Osteoblast (primary cell): Measurements from ENCODE around the gene FTL. TPM values are rescaled to one million over a fixed set of nuclear protein-coding genes. Genes with fewer than 3 reads are reported as not detected.

Source experiments
- DNase-seq: peaks from one replicate; pipeline ENCODE4 v3.0.0; 2011; ENCODE audit warnings: low spot score, mixed read lengths; ENCODE audit not compliant: insufficient read length; ENCODE audit errors: missing footprints
- H2AFZ ChIP-seq: 2 replicates; pipeline ENCODE4 v1.6.0; 2011; ENCODE audit warnings: mild to moderate bottlenecking, low read length
- H3K27ac ChIP-seq: 2 replicates; pipeline ENCODE4 v1.5.1; 2011; ENCODE audit warnings: mild to moderate bottlenecking, low read depth, low read length, moderate library complexity
- H3K27me3 ChIP-seq: 2 replicates; pipeline ENCODE4 v1.6.0; 2012; ENCODE audit warnings: mild to moderate bottlenecking, control low read depth, inconsistent platforms, low read length, moderate library complexity; ENCODE audit not compliant: insufficient read depth
- H3K36me3 ChIP-seq: 2 replicates; pipeline ENCODE4 v1.5.1; 2011; ENCODE audit warnings: mild to moderate bottlenecking, low read length, control low read depth, moderate library complexity; ENCODE audit not compliant: insufficient read depth
- H3K4me1 ChIP-seq: 2 replicates; pipeline ENCODE4 v1.5.1; 2011; ENCODE audit warnings: mild to moderate bottlenecking, low read length, control low read depth, moderate library complexity; ENCODE audit not compliant: insufficient read depth
- H3K4me2 ChIP-seq: 2 replicates; pipeline ENCODE4 v1.6.0; 2011; ENCODE audit warnings: mild to moderate bottlenecking, low read length; ENCODE audit not compliant: insufficient read depth
- H3K4me3 ChIP-seq: fragments of 200-600 bp; sonication (generic); 3 replicates; pipeline ENCODE4 v1.5.1; 2012; ENCODE audit warnings: mild to moderate bottlenecking, low read length, inconsistent platforms; ENCODE audit not compliant: insufficient read depth
- H3K79me2 ChIP-seq: 2 replicates; pipeline ENCODE4 v1.6.0; 2012; ENCODE audit warnings: mild to moderate bottlenecking, low read length, control low read depth, inconsistent platforms; ENCODE audit not compliant: insufficient read depth
- H3K9me3 ChIP-seq: 2 replicates; pipeline ENCODE4 v1.5.1; 2011; ENCODE audit warnings: low read depth, low read length, control low read depth
- H4K20me1 ChIP-seq: 2 replicates; pipeline ENCODE4 v1.6.0; 2012; ENCODE audit warnings: mild to moderate bottlenecking, low read length, control low read depth; ENCODE audit not compliant: insufficient read depth
- total RNA-seq: library from RNA; depleted of rRNA; stranded (reverse); fragments of >200 nt; gene quantifications from 2 replicates; pipeline ENCODE4 v1.2.3, GENCODE V29; 2012
- TF ChIP-seq, protein P1 (sequence below): IDR thresholded peaks from 2 replicates; pipeline ENCODE4 v1.5.1; 2011; ENCODE audit warnings: mild to moderate bottlenecking, low read depth, low read length, moderate library complexity; ENCODE audit errors: extremely low read depth

FTL gene
- total RNA-seq, 1 donor, result 4,197 TPM

DNA sequence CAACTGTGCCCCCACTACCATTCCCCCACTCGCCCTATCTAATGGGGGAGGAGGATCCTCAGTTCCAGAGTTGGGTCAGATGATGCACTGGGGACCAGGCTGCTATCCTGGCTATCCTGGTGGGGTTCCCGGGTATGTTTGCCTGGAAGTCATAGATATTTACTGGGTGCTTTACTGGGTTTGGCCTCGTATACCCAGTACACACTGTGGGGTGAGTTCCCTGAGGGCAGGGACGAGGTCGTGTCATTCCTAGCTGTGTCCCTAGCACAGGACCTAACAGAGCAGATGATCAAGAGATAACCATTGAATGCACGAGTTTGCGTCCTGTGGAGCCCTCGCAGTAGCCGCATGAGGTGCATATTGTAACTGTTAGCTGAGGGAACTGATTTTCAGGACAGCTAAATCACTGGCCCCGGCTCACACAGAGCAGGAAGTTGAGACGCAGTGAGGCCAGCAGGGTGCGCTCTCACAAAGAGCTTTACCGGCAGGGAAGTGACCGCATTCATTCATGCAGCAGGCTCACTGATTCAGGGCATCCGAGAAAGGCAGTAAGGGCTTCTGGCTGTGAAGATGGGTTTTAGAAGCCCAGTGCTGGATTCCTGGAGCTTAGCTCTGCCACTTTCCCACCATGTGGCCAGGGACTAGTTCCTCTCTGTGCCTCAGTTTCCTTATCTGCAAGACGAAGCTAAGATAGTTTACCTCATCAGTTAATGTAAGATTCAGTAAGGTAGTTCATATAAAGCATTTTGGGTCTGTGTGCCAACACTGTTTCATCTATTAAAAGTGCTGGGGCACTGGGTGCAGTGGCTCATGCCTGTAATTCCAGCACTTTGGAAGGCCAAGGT, 34.6 kb downstream of the FTL start:
- Histone ChIP-seq H2AFZ (no peak overlapping the region), H3K9me3 (no peaks in the 10 kb centered on the region), H3K4me3 (no peak overlapping the region), H3K4me1 (peaks cover 4% of the 10 kb centered on the region), H4K20me1 (peaks cover 20% of the 10 kb centered on the region), H3K27me3 (no peaks in the 10 kb centered on the region), H3K79me2 (peaks cover 50% of the 10 kb centered on the region), H3K4me2 (no peak overlapping the region), H3K36me3 (peaks cover 26% of the 10 kb centered on the region), H3K27ac (no peak overlapping the region)
- TF ChIP-seq, protein P1, sequence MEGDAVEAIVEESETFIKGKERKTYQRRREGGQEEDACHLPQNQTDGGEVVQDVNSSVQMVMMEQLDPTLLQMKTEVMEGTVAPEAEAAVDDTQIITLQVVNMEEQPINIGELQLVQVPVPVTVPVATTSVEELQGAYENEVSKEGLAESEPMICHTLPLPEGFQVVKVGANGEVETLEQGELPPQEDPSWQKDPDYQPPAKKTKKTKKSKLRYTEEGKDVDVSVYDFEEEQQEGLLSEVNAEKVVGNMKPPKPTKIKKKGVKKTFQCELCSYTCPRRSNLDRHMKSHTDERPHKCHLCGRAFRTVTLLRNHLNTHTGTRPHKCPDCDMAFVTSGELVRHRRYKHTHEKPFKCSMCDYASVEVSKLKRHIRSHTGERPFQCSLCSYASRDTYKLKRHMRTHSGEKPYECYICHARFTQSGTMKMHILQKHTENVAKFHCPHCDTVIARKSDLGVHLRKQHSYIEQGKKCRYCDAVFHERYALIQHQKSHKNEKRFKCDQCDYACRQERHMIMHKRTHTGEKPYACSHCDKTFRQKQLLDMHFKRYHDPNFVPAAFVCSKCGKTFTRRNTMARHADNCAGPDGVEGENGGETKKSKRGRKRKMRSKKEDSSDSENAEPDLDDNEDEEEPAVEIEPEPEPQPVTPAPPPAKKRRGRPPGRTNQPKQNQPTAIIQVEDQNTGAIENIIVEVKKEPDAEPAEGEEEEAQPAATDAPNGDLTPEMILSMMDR, result peak; percentile 87
- DNase-seq, result peak; percentile 93

DNA sequence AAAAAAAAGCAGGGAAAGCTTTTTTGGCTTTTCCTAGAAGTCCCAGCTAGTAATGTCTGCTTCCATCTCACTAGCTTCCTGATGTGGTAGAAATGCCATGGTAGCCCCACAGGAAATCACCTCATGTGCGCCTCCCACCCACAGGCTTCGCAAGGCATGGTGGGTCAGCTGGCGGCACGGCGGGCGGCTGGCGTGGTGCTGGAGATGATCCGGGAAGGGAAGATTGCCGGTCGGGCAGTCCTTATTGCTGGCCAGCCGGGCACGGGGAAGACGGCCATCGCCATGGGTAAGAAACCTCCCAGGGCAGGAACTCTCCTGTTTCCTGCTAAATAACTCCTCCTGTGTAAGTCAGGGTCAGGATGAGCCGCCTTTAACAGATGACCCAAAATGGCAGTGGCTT, 39.0 kb downstream of the FTL start:
- H3K4me2 ChIP-seq, result no peak overlapping the region
- peaks cover 13% of the 10 kb centered on the region for H3K79me2 ChIP-seq
- peaks cover 52% of the 10 kb centered on the region for H3K36me3 ChIP-seq
- H3K4me3 ChIP-seq, result no peak overlapping the region
- TF ChIP-seq, protein P1, result no peak
- DNase-seq, result peak; percentile 13
- no peak overlapping the region for H2AFZ ChIP-seq
- no peaks in the 10 kb centered on the region for H3K27me3 ChIP-seq
- H4K20me1 ChIP-seq, result peaks cover 9% of the 10 kb centered on the region
- H3K4me1 ChIP-seq, result no peaks in the 10 kb centered on the region
- no peaks in the 10 kb centered on the region for H3K9me3 ChIP-seq
- H3K27ac ChIP-seq, result no peak overlapping the region

DNA sequence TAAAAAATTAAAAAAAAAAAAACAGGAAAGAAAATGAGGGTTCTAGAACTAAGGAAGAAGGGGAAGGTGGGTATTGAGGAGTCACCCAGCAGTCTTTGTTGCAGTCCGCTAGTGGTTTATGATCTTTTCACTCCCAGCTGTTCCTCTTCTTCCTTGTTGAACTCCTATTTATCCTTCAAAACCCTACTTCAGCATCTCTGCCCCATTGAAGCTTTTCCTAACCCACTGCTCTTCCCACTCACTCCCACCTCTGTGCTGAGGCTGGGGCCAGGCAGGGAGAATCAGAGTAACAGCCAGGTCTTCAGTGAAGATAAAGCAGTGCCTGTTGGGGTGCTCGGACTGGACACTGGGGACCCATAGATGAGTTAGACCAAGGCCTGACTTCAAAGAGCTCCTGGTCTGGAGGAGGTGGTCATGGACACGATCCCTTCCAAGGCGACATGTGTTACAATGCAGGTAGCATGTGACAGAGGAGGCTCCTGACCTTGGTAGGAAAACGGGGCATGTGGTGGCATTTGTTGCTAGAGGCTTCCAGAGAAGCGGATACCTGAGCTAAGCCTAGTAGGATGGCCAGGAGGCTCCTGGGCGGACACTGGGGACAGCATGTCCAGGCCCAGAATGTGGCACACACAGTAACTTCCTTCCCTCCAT, 40.0 kb downstream of the FTL start:
- Histone ChIP-seq H3K27me3 (no peaks in the 10 kb centered on the region), H3K4me1 (no peaks in the 10 kb centered on the region), H3K4me2 (no peak overlapping the region), H4K20me1 (no peaks in the 10 kb centered on the region), H3K27ac (no peak overlapping the region), H3K36me3 (peaks cover 59% of the 10 kb centered on the region), H3K4me3 (no peak overlapping the region), H3K79me2 (peaks cover 3% of the 10 kb centered on the region), H2AFZ (no peak overlapping the region), H3K9me3 (no peaks in the 10 kb centered on the region)
- TF ChIP-seq, protein P1, result no peak
- DNase-seq, result peak; percentile 13

DNA sequence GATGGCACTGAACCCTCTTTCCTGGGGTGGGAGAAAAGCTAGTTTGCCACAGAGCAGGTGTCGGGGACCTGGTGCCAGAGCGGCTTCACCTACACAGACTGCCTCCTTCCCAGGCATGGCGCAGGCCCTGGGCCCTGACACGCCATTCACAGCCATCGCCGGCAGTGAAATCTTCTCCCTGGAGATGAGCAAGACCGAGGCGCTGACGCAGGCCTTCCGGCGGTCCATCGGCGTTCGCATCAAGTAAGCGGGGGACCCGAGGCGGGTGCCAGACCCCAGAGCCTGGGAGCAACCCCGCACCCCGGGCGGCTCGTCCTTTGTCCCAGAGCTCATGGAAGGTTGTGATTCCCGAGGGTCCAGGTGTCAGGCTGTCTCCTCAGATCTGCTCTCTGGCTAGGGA, 41.8 kb downstream of the FTL start:
- H3K4me2 ChIP-seq, result no peak overlapping the region
- peaks cover 3% of the 10 kb centered on the region for H3K79me2 ChIP-seq
- TF ChIP-seq, protein P1, result no peak
- H4K20me1 ChIP-seq, result no peaks in the 10 kb centered on the region
- no peaks in the 10 kb centered on the region for H3K9me3 ChIP-seq
- no peak for DNase-seq
- H2AFZ ChIP-seq, result no peak overlapping the region
- no peak overlapping the region for H3K27ac ChIP-seq
- no peaks in the 10 kb centered on the region for H3K27me3 ChIP-seq
- H3K4me3 ChIP-seq, result no peak overlapping the region
- H3K4me1 ChIP-seq, result no peaks in the 10 kb centered on the region
- peaks cover 63% of the 10 kb centered on the region for H3K36me3 ChIP-seq
